ENCODE results near the gene TMEM120B.

DNA sequence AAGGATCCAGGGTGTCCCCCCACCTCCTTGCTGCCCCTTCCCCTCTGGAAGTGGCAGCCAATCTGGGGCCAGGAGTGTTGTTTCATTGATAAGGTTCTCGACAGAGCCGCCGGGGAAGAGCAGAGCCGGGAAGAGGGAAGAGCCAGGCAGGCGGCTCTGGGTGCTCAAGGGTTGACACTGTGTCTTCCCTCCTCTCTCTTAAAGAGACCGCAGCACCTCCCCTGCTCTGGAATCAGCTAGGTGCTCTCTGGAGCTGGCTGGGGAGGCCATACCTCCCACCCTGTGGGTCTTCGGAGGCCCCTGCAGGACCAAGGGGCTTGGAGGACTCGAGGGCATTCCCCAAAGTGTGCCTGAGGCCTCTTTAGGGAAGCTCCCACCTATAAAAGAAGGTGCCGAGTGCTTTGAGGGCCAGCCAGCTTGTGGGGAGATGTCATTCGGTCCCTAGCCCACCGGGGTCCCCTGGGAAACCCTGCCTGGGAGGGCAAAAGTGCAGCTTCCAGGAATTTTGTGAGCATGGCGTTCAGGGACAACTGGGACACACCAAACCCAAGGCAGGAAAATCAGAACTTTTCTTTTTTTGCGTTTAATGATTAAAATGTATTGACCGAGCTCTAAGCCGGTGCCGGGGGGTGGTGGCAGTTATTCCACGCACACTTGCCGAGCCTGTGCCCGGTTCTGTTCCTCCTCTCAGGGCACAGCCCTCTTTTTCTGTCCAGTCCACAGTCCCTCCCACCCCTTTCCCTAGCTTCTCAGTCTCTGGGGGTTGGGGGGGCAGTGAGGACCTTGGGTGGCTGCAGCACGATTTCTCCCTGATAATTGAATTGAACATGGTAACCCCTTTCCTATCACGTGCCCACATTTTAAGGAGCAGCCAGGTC, 94.2 kb downstream of the TMEM120B start:
- TF ChIP-seq, protein P1, sequence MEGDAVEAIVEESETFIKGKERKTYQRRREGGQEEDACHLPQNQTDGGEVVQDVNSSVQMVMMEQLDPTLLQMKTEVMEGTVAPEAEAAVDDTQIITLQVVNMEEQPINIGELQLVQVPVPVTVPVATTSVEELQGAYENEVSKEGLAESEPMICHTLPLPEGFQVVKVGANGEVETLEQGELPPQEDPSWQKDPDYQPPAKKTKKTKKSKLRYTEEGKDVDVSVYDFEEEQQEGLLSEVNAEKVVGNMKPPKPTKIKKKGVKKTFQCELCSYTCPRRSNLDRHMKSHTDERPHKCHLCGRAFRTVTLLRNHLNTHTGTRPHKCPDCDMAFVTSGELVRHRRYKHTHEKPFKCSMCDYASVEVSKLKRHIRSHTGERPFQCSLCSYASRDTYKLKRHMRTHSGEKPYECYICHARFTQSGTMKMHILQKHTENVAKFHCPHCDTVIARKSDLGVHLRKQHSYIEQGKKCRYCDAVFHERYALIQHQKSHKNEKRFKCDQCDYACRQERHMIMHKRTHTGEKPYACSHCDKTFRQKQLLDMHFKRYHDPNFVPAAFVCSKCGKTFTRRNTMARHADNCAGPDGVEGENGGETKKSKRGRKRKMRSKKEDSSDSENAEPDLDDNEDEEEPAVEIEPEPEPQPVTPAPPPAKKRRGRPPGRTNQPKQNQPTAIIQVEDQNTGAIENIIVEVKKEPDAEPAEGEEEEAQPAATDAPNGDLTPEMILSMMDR (IDR thresholded peaks at IDR 0.05; ENCODE audit: poor library complexity): no peak
- TF ChIP-seq EZH2 (IDR thresholded peaks at IDR 0.05; ENCODE audit: borderline replicate concordance): no peak
